Fibroblast of villous mesenchyme (primary cell): ENCODE data around the gene KDM2A. TPM values are rescaled to one million over a fixed set of nuclear protein-coding genes. Genes with fewer than 3 reads are reported as not detected.

Experiments used
- DNase-seq: peaks from one replicate; pipeline ENCODE4 v3.0.0-alpha.2; 2010; ENCODE audit warnings: low read depth
- H3K4me3 ChIP-seq: 2 replicates; pipeline ENCODE4 v1.5.1; 2011; ENCODE audit warnings: low read depth, mild to moderate bottlenecking, low read length
- total RNA-seq: library from RNA; depleted of rRNA; stranded (reverse); fragments of >200 nt; gene quantifications from 2 replicates; pipeline ENCODE4 v1.2.3, GENCODE V29; 2012
- TF ChIP-seq, protein P1 (sequence below): IDR thresholded peaks from 2 replicates; pipeline ENCODE4 v1.5.1; 2012; ENCODE audit warnings: low read depth, mild to moderate bottlenecking, low read length; ENCODE audit not compliant: insufficient read depth

KDM2A gene
- total RNA-seq, 1 donor, result 50.5 TPM

DNA sequence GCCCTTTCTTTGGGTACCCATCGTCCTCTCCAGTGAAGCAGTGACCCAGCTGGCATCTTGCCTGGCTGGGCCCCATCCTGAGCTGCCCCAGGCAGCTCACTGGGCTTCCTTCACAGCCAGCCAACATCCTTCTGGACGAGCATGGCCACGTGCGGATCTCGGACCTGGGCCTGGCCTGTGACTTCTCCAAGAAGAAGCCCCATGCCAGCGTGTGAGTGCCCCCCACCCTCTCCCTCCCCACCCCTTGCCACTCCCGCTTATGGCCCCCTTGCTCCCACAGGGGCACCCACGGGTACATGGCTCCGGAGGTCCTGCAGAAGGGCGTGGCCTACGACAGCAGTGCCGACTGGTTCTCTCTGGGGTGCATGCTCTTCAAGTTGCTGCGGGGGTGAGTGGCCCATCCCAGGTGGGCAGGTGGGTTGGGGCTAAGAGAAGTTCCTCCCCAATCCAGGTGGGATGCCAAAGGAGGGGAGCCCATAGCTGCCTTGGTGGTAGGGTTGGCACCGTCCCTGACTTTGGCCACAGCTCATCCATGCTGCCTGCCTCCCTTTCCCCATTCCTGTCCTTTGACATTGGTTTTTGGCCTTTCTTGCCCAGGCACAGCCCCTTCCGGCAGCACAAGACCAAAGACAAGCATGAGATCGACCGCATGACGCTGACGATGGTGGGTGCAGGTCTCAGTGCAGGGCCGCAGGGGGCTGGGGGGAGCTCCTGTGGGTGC, 163.3 kb downstream of the KDM2A start:
- no peak for DNase-seq
- no peak overlapping the region for H3K4me3 ChIP-seq
- TF ChIP-seq, protein P1, sequence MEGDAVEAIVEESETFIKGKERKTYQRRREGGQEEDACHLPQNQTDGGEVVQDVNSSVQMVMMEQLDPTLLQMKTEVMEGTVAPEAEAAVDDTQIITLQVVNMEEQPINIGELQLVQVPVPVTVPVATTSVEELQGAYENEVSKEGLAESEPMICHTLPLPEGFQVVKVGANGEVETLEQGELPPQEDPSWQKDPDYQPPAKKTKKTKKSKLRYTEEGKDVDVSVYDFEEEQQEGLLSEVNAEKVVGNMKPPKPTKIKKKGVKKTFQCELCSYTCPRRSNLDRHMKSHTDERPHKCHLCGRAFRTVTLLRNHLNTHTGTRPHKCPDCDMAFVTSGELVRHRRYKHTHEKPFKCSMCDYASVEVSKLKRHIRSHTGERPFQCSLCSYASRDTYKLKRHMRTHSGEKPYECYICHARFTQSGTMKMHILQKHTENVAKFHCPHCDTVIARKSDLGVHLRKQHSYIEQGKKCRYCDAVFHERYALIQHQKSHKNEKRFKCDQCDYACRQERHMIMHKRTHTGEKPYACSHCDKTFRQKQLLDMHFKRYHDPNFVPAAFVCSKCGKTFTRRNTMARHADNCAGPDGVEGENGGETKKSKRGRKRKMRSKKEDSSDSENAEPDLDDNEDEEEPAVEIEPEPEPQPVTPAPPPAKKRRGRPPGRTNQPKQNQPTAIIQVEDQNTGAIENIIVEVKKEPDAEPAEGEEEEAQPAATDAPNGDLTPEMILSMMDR, result no peak

GRCh38 chr11:67282876-67283371, 163.9 kb downstream of the KDM2A start:
- H3K4me3 ChIP-seq, result no peak overlapping the region
- TF ChIP-seq, protein P1, result no peak
- DNase-seq, result no peak

- TF ChIP-seq, protein P1, result no peak
- no peak for DNase-seq
- no peak overlapping the region for H3K4me3 ChIP-seq
Measured at GRCh38 chr11:67283481-67283963, 164.5 kb downstream of the KDM2A start.

DNA sequence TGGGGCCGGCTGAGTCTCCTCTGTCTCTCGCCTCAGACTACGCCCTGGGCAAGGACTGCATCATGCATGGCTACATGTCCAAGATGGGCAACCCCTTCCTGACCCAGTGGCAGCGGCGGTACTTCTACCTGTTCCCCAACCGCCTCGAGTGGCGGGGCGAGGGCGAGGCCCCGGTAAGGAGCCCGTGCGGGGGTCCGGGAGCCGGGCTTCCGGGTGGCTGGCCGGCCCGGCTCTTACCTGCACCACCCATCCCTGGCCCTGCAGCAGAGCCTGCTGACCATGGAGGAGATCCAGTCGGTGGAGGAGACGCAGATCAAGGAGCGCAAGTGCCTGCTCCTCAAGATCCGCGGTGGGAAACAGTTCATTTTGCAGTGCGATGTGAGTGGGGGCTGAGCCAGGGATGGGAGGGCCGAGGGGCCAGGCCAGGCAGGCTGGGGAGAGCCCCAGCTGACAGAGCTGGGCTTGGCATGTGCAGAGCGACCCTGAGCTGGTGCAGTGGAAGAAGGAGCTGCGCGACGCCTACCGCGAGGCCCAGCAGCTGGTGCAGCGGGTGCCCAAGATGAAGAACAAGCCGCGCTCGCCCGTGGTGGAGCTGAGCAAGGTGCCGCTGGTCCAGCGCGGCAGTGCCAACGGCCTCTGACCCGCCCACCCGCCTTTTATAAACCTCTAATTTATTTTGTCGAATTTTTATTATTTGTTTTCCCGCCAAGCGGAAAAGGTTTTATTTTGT, 165.9 kb downstream of the KDM2A start:
- TF ChIP-seq, protein P1, result no peak
- no peak for DNase-seq
- H3K4me3 ChIP-seq, result no peak overlapping the region

GRCh38 chr11:67285541-67286498, 166.8 kb downstream of the KDM2A start:
- TF ChIP-seq, protein P1, result no peak
- no peak for DNase-seq
- H3K4me3 ChIP-seq, result no peak overlapping the region

- no peak for DNase-seq
- H3K4me3 ChIP-seq, result no peak overlapping the region
- TF ChIP-seq, protein P1, result no peak
Measured at GRCh38 chr11:67286621-67287333, 167.7 kb downstream of the KDM2A start.
